Vagina (tissue), 2 donors: ENCODE results near the gene RASA3.
"Not testable (repeated sequence)": the region's sequence is repeated elsewhere in the genome, so short reads cannot be mapped to it uniquely, and the experiment has no call there.

Source experiments
- POLR2A ChIP-seq, 2 donors: fragments of 450-650 bp; IDR thresholded peaks; one replicate each; pipeline ENCODE4 v1.6.1; 2017; ENCODE audit warnings: antibody characterized with exemption in 2 of 2, mild to moderate bottlenecking in 2 of 2, moderate library complexity in 2 of 2
- POLR2AphosphoS5 ChIP-seq, 2 donors: sonication (generic); formaldehyde crosslinking; IDR thresholded peaks; one replicate each; pipeline ENCODE4 v1.9.0; 2017; ENCODE audit warnings: antibody characterized with exemption in 2 of 2, mild to moderate bottlenecking in 2 of 2, low read depth in 1 of 2; ENCODE audit not compliant: insufficient read depth in 1 of 2
- TF ChIP-seq, protein P1 (sequence below), 3 experiments: fragments of 450-650 bp in 2 of 3; fragments of 200-600 bp in 1 of 3; sonication (generic) in 1 of 3; IDR thresholded peaks; one replicate each; pipeline ENCODE4 v1.5.1; 2017 to 2019; ENCODE audit warnings: antibody characterized with exemption in 3 of 3, mild to moderate bottlenecking in 2 of 3, moderate library complexity in 2 of 3

- TF ChIP-seq, protein P1, sequence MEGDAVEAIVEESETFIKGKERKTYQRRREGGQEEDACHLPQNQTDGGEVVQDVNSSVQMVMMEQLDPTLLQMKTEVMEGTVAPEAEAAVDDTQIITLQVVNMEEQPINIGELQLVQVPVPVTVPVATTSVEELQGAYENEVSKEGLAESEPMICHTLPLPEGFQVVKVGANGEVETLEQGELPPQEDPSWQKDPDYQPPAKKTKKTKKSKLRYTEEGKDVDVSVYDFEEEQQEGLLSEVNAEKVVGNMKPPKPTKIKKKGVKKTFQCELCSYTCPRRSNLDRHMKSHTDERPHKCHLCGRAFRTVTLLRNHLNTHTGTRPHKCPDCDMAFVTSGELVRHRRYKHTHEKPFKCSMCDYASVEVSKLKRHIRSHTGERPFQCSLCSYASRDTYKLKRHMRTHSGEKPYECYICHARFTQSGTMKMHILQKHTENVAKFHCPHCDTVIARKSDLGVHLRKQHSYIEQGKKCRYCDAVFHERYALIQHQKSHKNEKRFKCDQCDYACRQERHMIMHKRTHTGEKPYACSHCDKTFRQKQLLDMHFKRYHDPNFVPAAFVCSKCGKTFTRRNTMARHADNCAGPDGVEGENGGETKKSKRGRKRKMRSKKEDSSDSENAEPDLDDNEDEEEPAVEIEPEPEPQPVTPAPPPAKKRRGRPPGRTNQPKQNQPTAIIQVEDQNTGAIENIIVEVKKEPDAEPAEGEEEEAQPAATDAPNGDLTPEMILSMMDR (IDR thresholded peaks at IDR 0.05): not testable (repeated sequence)
- TF ChIP-seq POLR2AphosphoS5 (IDR thresholded peaks at IDR 0.05; ENCODE audit: insufficient read depth in 1 of 2, low read depth in 1 of 2); POLR2A (IDR thresholded peaks at IDR 0.05): not testable (repeated sequence)
Measured at GRCh38 chr13:114020134-114020533, 112.3 kb downstream of the RASA3 start.
